Tibial artery (tissue), 4 donors: Measurements from ENCODE around the gene PSMD10.

Experiments
- DNase-seq, 2 donors: peaks; one replicate each; pipeline ENCODE4 v3.0.0-alpha.2; 2019
- H3K27ac ChIP-seq, 2 donors: fragments of 200-600 bp; sonication (generic) in 1 of 2; 1 replicate in 1 of 2; 2 replicates in 1 of 2; pipeline ENCODE4 v1.5.1; 2018 to 2019; ENCODE audit warnings: mild to moderate bottlenecking in 1 of 2
- H3K27me3 ChIP-seq, 2 donors: fragments of 200-600 bp; sonication (generic) in 1 of 2; one replicate each; pipeline versions ENCODE4 v1.5.1 to v1.6.0; 2016 to 2019
- H3K36me3 ChIP-seq, 3 donors: fragments of 200-600 bp; sonication (generic) in 2 of 3; one replicate each; pipeline ENCODE4 v1.5.1; 2016 to 2019; ENCODE audit warnings: mild to moderate bottlenecking in 2 of 3
- H3K4me1 ChIP-seq, 4 donors: fragments of 200-600 bp; sonication (generic) in 2 of 4; 1 replicate in 3 of 4; 2 replicates in 1 of 4; pipeline ENCODE4 v1.5.1; 2016 to 2019
- H3K4me3 ChIP-seq, 2 donors: fragments of 200-600 bp; sonication (generic) in 1 of 2; 1 replicate in 1 of 2; 2 replicates in 1 of 2; pipeline ENCODE4 v1.5.1; 2018 to 2019; ENCODE audit warnings: mild to moderate bottlenecking in 2 of 2
- H3K9me3 ChIP-seq, 3 donors: fragments of 200-600 bp; sonication (generic) in 1 of 3; one replicate each; pipeline ENCODE4 v1.5.1; 2016 to 2019
- intact Hi-C: fragments of 100-400 bp; cut with DNase I; formaldehyde crosslinking; loops from one replicate; pipeline ENCODE4 v1.15.0; 2023; ENCODE audit warnings: low total_unique reads
- TF ChIP-seq, protein P1 (sequence below), 2 experiments: fragments of 200-600 bp in 1 of 2; fragments of 450-650 bp in 1 of 2; IDR thresholded peaks; one replicate each; pipeline ENCODE4 v1.5.1; 2017 to 2019; ENCODE audit warnings: antibody characterized with exemption in 2 of 2, mild to moderate bottlenecking in 1 of 2, moderate library complexity in 1 of 2

Gene PSMD10

DNA sequence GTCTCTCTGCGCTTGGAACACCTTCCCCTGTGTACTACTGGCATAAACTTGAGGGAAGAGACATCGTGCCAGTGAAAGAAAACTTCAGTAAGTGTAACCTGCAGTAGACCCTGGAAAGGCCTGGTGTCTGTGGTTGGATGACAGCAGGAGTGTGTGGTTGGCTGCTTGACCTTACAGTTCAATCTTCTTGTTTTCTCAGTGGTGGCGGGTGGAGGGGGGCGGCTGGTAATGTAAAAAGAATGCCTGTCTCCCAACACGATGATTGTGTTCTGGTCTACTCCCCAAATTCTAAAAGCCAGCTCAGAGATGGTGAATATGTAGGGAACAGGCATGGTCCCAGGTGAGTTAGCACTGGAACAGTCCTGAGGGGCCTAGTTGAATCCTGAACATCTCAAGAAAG, 18.6 kb downstream of the PSMD10 start:
- no peaks in the 10 kb centered on the region for H3K27me3 ChIP-seq
- no peaks in the 10 kb centered on the region for H3K9me3 ChIP-seq
- H3K4me3 ChIP-seq = no peak overlapping the region
- intact Hi-C loops = loop anchor here (5.0 kb wide), 1 partner anchor 460 kb away; no protein-coding TSS in a partner anchor
- TF ChIP-seq, protein P1, sequence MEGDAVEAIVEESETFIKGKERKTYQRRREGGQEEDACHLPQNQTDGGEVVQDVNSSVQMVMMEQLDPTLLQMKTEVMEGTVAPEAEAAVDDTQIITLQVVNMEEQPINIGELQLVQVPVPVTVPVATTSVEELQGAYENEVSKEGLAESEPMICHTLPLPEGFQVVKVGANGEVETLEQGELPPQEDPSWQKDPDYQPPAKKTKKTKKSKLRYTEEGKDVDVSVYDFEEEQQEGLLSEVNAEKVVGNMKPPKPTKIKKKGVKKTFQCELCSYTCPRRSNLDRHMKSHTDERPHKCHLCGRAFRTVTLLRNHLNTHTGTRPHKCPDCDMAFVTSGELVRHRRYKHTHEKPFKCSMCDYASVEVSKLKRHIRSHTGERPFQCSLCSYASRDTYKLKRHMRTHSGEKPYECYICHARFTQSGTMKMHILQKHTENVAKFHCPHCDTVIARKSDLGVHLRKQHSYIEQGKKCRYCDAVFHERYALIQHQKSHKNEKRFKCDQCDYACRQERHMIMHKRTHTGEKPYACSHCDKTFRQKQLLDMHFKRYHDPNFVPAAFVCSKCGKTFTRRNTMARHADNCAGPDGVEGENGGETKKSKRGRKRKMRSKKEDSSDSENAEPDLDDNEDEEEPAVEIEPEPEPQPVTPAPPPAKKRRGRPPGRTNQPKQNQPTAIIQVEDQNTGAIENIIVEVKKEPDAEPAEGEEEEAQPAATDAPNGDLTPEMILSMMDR (IDR thresholded peaks at IDR 0.05) = no peak
- no peak overlapping the region for H3K27ac ChIP-seq
- H3K36me3 ChIP-seq = no peaks in the 10 kb centered on the region
- no peak for DNase-seq
- H3K4me1 ChIP-seq = no peaks in the 10 kb centered on the region

DNA sequence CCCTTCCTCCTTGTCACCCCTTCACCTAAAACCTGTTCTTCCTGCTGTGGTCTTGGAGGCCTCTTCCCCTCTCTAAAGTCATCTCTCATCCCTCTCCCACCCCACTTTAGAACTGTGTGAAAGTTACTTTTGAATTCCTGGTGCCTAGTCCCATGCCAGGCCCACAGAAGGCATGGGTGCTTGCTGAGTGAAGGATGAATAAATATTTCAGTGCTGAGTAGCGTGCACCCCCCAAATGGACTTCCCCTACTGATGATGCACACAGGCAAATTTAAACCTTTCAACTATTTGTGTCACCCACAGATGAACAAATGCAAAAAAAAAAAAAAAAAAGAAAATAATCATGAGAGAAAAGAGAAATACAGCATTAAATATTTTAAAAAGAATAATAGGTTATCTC, 19.8 kb downstream of the PSMD10 start:
- no peak overlapping the region for H3K27ac ChIP-seq
- TF ChIP-seq, protein P1 (IDR thresholded peaks at IDR 0.05) = no peak
- no peaks in the 10 kb centered on the region for H3K4me1 ChIP-seq
- H3K36me3 ChIP-seq = no peaks in the 10 kb centered on the region
- H3K4me3 ChIP-seq = no peak overlapping the region
- no peaks in the 10 kb centered on the region for H3K9me3 ChIP-seq
- intact Hi-C loops = loop anchor here (5.0 kb wide), 1 partner anchor 459 kb away; no protein-coding TSS in a partner anchor
- no peak for DNase-seq
- no peaks in the 10 kb centered on the region for H3K27me3 ChIP-seq

DNA sequence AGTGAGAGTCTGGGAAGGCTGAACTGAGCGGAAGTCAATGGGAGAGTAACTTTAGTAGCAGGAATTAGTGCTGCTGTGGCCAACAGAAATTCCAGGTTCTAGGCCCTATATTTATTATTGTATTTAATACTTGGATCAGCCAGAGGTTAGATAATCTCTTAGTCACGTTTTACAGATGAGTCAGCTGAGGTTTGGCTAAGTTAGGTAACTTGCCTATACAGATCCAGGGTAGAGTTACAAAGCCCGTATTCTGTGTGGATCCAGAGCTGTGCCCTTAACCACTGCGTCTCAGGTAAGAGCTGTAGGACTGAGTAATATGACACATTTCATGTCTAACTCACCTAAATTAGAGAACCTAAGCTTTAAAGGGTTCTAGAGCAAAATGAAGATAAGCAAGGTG, 20.5 kb downstream of the PSMD10 start:
- Histone ChIP-seq H3K4me3 (no peak overlapping the region), H3K27ac (no peak overlapping the region), H3K27me3 (no peaks in the 10 kb centered on the region), H3K9me3 (no peaks in the 10 kb centered on the region), H3K4me1 (no peaks in the 10 kb centered on the region), H3K36me3 (no peaks in the 10 kb centered on the region)
- no peak for DNase-seq
- intact Hi-C loops = loop anchor here (5.0 kb wide), 1 partner anchor 459 kb away; no protein-coding TSS in a partner anchor
- TF ChIP-seq, protein P1 (IDR thresholded peaks at IDR 0.05) = no peak

- TF ChIP-seq, protein P1 (IDR thresholded peaks at IDR 0.05) = no peak
- Histone ChIP-seq H3K4me3 (no peak overlapping the region), H3K4me1 (no peaks in the 10 kb centered on the region), H3K27ac (no peak overlapping the region), H3K27me3 (no peaks in the 10 kb centered on the region), H3K36me3 (no peaks in the 10 kb centered on the region), H3K9me3 (no peaks in the 10 kb centered on the region)
- intact Hi-C loops = no loop called here
- no peak for DNase-seq
These were observed 23.2 kb downstream of the PSMD10 start for GRCh38 chrX:108068121-108068520.

DNA sequence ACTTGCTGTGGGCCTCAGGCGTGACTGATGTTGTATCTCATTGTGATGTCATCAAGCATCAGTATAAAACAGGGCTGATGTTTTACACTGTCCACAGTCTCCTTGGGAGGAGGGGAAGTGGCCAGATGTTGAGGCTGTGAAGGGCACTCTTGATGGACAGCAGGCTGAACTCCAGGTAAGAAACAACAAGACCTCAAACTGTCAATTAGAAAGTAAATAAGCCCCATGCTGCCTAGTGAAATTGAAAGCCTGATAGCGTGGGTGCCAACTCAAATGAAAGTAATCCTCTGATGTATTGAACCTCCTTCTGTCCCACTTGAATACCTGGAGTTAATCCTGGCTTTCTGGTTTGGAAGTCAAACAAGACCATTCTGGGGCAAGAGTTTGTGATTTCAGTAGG, 26.7 kb downstream of the PSMD10 start:
- intact Hi-C loops = no loop called here
- Histone ChIP-seq H3K4me1 (no peaks in the 10 kb centered on the region), H3K36me3 (no peaks in the 10 kb centered on the region)

More for the DNA sequence above, 26.7 kb downstream of the PSMD10 start:
- H3K9me3 ChIP-seq = no peaks in the 10 kb centered on the region
- no peak overlapping the region for H3K27ac ChIP-seq
- no peaks in the 10 kb centered on the region for H3K27me3 ChIP-seq
- TF ChIP-seq, protein P1 (IDR thresholded peaks at IDR 0.05) = no peak
- no peak for DNase-seq
- no peak overlapping the region for H3K4me3 ChIP-seq
